Activated naive CD8-positive, alpha-beta T cell treated with anti-CD3 and anti-CD28 coated beads, Interleukin-2, amount 10 ng/mL, durations not matched to agents 7 days and 5 days (primary cell): ENCODE data around the gene POR. TPM values are rescaled to one million over a fixed set of nuclear protein-coding genes. Genes with fewer than 3 reads are reported as not detected.
"Not testable (repeated sequence)": the region's sequence is repeated elsewhere in the genome, so short reads cannot be mapped to it uniquely, and the experiment has no call there.

Source experiments
- ATAC-seq: fragments of 150-1000 bp; cut with Tn5 transposase; one replicate; pipeline ENCODE4 v1.10.0; 2021; ENCODE audit warnings: low read depth, moderate library complexity
- POLR2A ChIA-PET: fragments of 350-600 bp; sonication (Branson Sonifier 250); formaldehyde crosslinking; loops from one replicate; lab custom pipeline; 2021; ENCODE audit warnings: antibody characterized with exemption; lab: Charles Lee
- DNase-seq: peaks from one replicate; pipeline ENCODE4 v3.0.0; 2021
- H3K27ac Mint-ChIP-seq: one replicate; pipeline ENCODE4 v1.8.0; 2022; ENCODE audit warnings: mild to moderate bottlenecking, mixed read lengths
- H3K27me3 Mint-ChIP-seq: one replicate; pipeline ENCODE4 v1.8.0; 2022; ENCODE audit warnings: mild to moderate bottlenecking, moderate library complexity, mixed read lengths
- H3K36me3 Mint-ChIP-seq: one replicate; pipeline ENCODE4 v1.8.0; 2021; ENCODE audit warnings: mild to moderate bottlenecking, mixed read lengths
- H3K4me1 Mint-ChIP-seq: one replicate; pipeline ENCODE4 v1.8.0; 2021; ENCODE audit warnings: mixed read lengths
- H3K4me3 Mint-ChIP-seq: one replicate; pipeline ENCODE4 v1.8.0; 2022; ENCODE audit warnings: mild to moderate bottlenecking, moderate library complexity, mixed read lengths
- H3K9me3 Mint-ChIP-seq: one replicate; pipeline ENCODE4 v1.8.0; 2021; ENCODE audit warnings: mixed read lengths
- total RNA-seq, 2 experiments: library from RNA; stranded (reverse); gene quantifications; one replicate each; pipeline ENCODE4 v1.2.3, GENCODE V29; 2021

Gene POR
- total RNA-seq, 2 experiments from 2014 or later = 61.5 to 62.2 TPM

GRCh38 chr7:75878312-75878768 is 36.6 kb upstream of the POR start:
- DNase-seq (no peak), ATAC-seq (peak; percentile 46)
- POLR2A ChIA-PET = interaction anchor here (0.6 to 2.6 kb wide), 7 partner anchors 10 to 1221 kb away, joined by 3 to 16 read pairs (median 3); partner anchors contain the start of genes GTF2I and POR
- Mint-ChIP-seq H3K9me3 (no peaks in the 10 kb centered on the region), H3K4me1 (peaks cover 19% of the 10 kb centered on the region), H3K36me3 (peaks cover 12% of the 10 kb centered on the region), H3K27ac (peak overlapping the region; percentile 79), H3K27me3 (no peaks in the 10 kb centered on the region), H3K4me3 (peak overlapping the region; percentile 98)

- H3K4me1 Mint-ChIP-seq = peaks cover 19% of the 10 kb centered on the region
- no peaks in the 10 kb centered on the region for H3K9me3 Mint-ChIP-seq
- peak within 1 kb of the TSS; percentile 98 for H3K4me3 Mint-ChIP-seq
- peaks cover 12% of the 10 kb centered on the region for H3K36me3 Mint-ChIP-seq
- POLR2A ChIA-PET = interaction anchor here (0.6 to 2.6 kb wide), 7 partner anchors 11 to 1221 kb away, joined by 3 to 16 read pairs (median 3); partner anchors contain the start of genes GTF2I and POR
- ATAC-seq (peak; percentile 91), DNase-seq (peak; percentile 91)
- H3K27me3 Mint-ChIP-seq = no peaks in the 10 kb centered on the region
- H3K27ac Mint-ChIP-seq = peak within 1 kb of the TSS; percentile 85
Measured at GRCh38 chr7:75878769-75879611, 36.0 kb upstream of the POR start, which contains the start of gene RHBDD2. Gene RHBDD2 (plus strand): TSS chr7:75879034. CDS start chr7:75879083, 49 bp downstream.

GRCh38 chr7:75879771-75880184 is 35.2 kb upstream of the POR start:
- DNase-seq = no peak
- H3K9me3 Mint-ChIP-seq = no peaks in the 10 kb centered on the region
- no peak for ATAC-seq
- no peaks in the 10 kb centered on the region for H3K27me3 Mint-ChIP-seq
- POLR2A ChIA-PET = interaction anchor here (2.6 kb wide), 1 partner anchor 35 kb away, joined by 16 read pairs; the partner anchor contains the start of gene POR
- peak overlapping the region; percentile 98 for H3K4me3 Mint-ChIP-seq
- peaks cover 19% of the 10 kb centered on the region for H3K4me1 Mint-ChIP-seq
- H3K36me3 Mint-ChIP-seq = peaks cover 15% of the 10 kb centered on the region
- peak overlapping the region; percentile 85 for H3K27ac Mint-ChIP-seq

GRCh38 chr7:75880242-75880641 is 34.7 kb upstream of the POR start:
- DNase-seq (no peak), ATAC-seq (no peak)
- H3K4me1 Mint-ChIP-seq = peaks cover 19% of the 10 kb centered on the region
- POLR2A ChIA-PET = no interaction called here
- peak overlapping the region; percentile 98 for H3K4me3 Mint-ChIP-seq
- H3K27ac Mint-ChIP-seq = peak overlapping the region; percentile 16
- H3K27me3 Mint-ChIP-seq = no peaks in the 10 kb centered on the region
- no peaks in the 10 kb centered on the region for H3K9me3 Mint-ChIP-seq
- peaks cover 15% of the 10 kb centered on the region for H3K36me3 Mint-ChIP-seq

- Mint-ChIP-seq H3K27ac (no peak overlapping the region), H3K27me3 (no peaks in the 10 kb centered on the region), H3K36me3 (peaks cover 17% of the 10 kb centered on the region), H3K4me1 (peaks cover 19% of the 10 kb centered on the region), H3K4me3 (no peak overlapping the region), H3K9me3 (no peaks in the 10 kb centered on the region)
- POLR2A ChIA-PET = no interaction called here
- ATAC-seq (no peak), DNase-seq (no peak)
Measured at GRCh38 chr7:75881436-75882095, 33.4 kb upstream of the POR start.

- H3K27me3 Mint-ChIP-seq, H3K27ac Mint-ChIP-seq, ATAC-seq, DNase-seq, H3K4me3 Mint-ChIP-seq, H3K9me3 Mint-ChIP-seq, POLR2A ChIA-PET: not testable (repeated sequence)
- H3K4me1 Mint-ChIP-seq = peaks cover 18% of the 10 kb centered on the region
- peaks cover 19% of the 10 kb centered on the region for H3K36me3 Mint-ChIP-seq
Measured at GRCh38 chr7:75883265-75883824, 31.6 kb upstream of the POR start.

GRCh38 chr7:75884476-75884875 is 30.5 kb upstream of the POR start:
- no peaks in the 10 kb centered on the region for H3K9me3 Mint-ChIP-seq
- peaks cover 17% of the 10 kb centered on the region for H3K4me1 Mint-ChIP-seq
- no peak for DNase-seq
- ATAC-seq = no peak
- no peak overlapping the region for H3K4me3 Mint-ChIP-seq
- POLR2A ChIA-PET = no interaction called here
- H3K27ac Mint-ChIP-seq = no peak overlapping the region
- H3K27me3 Mint-ChIP-seq = no peaks in the 10 kb centered on the region
- peaks cover 19% of the 10 kb centered on the region for H3K36me3 Mint-ChIP-seq

GRCh38 chr7:75885036-75885435 is 29.9 kb upstream of the POR start:
- H3K9me3 Mint-ChIP-seq = no peaks in the 10 kb centered on the region
- POLR2A ChIA-PET = interaction anchor here (1.0 kb wide), 1 partner anchor 145 kb away, joined by 3 read pairs; no protein-coding TSS in a partner anchor
- H3K4me1 Mint-ChIP-seq = peaks cover 13% of the 10 kb centered on the region
- H3K27ac Mint-ChIP-seq = no peak overlapping the region
- no peak for DNase-seq
- ATAC-seq = no peak
- H3K27me3 Mint-ChIP-seq = no peaks in the 10 kb centered on the region
- H3K36me3 Mint-ChIP-seq = peaks cover 19% of the 10 kb centered on the region
- H3K4me3 Mint-ChIP-seq = no peak overlapping the region

GRCh38 chr7:75887669-75888369 is 27.1 kb upstream of the POR start:
- POLR2A ChIA-PET = no interaction called here
- Mint-ChIP-seq H3K4me3 (no peak overlapping the region), H3K27me3 (no peaks in the 10 kb centered on the region), H3K9me3 (no peaks in the 10 kb centered on the region), H3K36me3 (peaks cover 9% of the 10 kb centered on the region), H3K27ac (no peak overlapping the region), H3K4me1 (peaks cover 7% of the 10 kb centered on the region)
- ATAC-seq (no peak), DNase-seq (no peak)

- Mint-ChIP-seq H3K4me1 (peaks cover 4% of the 10 kb centered on the region), H3K27ac (peak overlapping the region; percentile 26), H3K9me3 (no peaks in the 10 kb centered on the region), H3K27me3 (no peaks in the 10 kb centered on the region), H3K36me3 (peaks cover 6% of the 10 kb centered on the region), H3K4me3 (no peak overlapping the region)
- DNase-seq (no peak), ATAC-seq (no peak)
- POLR2A ChIA-PET = no interaction called here
Measured at GRCh38 chr7:75888464-75889222, 26.3 kb upstream of the POR start.

GRCh38 chr7:75889223-75889825 is 25.6 kb upstream of the POR start:
- Mint-ChIP-seq H3K36me3 (peaks cover 5% of the 10 kb centered on the region), H3K4me3 (no peak overlapping the region), H3K27ac (peak overlapping the region; percentile 26), H3K4me1 (peaks cover 4% of the 10 kb centered on the region), H3K27me3 (no peaks in the 10 kb centered on the region), H3K9me3 (no peaks in the 10 kb centered on the region)
- POLR2A ChIA-PET = no interaction called here
- DNase-seq = no peak
- no peak for ATAC-seq

GRCh38 chr7:75889826-75890225 is 25.1 kb upstream of the POR start:
- Mint-ChIP-seq H3K9me3 (no peaks in the 10 kb centered on the region), H3K27ac (no peak overlapping the region), H3K27me3 (no peaks in the 10 kb centered on the region), H3K4me3 (no peak overlapping the region), H3K4me1 (peaks cover 4% of the 10 kb centered on the region), H3K36me3 (peaks cover 4% of the 10 kb centered on the region)
- DNase-seq (no peak), ATAC-seq (no peak)
- POLR2A ChIA-PET = no interaction called here
